HG03565 (cell line): ENCODE measurements around the gene ASF1B.

Experiments used
- ATAC-seq: cut with Tn5 transposase; IDR thresholded peaks from one replicate; pipeline ENCODE4 v1.9.1; 2021; ENCODE audit warnings: mild to moderate bottlenecking, moderate library complexity; ENCODE audit not compliant: unreplicated experiment

Gene ASF1B

DNA sequence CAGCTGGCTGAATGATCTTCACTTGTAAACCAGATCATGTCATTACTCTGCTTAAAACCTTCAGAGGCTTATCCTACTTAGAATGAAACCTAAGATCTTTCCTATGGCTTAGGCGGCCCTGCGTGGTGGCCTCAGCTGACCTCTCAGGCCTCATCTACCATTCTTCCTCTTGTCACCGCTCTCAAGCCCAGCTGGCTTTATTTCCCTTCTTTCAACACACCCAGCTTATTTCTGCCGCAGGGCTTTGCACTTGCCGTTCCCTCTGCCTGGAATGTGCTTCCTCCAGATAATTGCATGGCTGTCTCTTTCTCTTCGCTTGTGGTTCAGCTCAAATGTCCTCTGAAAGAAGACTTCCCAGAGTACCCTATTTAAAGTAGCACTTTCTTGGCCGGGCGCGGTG lies 3.6 kb upstream of the ASF1B start:
- no peak for ATAC-seq

DNA sequence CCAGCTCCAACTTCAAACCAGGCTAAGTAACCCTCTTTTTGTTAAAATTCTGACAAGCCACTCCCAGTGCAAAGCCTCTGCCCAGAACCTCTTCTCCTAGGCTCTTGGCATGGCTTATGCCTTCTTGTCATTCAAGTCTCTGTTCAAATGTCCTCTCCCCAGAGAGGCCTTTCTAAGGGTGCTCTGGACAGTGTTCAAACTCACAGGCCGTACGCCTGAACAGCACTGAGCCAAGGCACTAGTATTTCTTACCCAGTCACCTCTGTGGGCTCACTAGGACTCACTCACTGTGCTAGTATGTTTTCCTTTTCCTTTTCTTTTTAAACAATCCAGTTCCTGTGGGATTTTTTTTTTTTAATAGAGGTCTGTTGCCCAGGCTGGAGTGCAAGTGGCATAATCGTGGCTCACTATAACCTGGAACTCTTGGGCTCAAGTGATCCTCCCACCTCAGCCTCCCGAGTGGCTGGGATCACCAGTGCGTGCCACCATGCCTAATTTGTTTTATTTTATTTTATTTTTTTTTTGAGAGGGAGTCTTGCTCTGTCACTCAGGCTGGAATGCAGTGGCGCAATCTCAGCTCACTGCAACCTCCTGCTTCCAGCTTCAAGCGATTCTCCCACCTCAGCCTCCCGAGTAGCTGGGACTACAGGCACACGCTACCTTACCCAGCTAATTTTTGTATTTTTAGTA lies 2.3 kb upstream of the ASF1B start:
- no peak for ATAC-seq

DNA sequence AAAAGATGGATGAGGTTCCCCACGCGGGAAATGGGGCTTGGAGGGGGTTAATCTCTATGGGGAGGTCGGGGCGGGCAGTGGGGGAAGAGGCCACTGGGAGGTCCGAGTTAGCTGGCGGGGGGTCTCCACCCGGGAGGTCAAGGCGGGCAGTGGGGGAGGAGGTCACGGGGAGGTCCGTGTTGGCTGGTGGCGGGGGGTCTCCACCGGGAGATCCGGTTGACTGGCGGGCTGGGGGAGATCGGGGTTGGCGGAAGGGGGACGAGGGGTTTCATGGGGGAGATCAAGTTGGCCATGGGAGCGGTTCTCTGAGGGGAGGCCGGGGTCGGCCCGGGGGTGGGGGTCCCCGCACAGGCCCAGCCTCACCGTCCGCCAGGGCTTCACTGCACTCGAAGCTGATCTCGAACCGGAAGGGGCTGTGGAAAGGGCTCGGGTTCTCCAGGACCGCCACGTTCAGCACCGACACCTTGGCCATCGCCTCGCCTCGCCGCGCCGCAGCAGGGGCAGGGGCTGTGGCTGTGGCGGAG lies 342 bp downstream of the ASF1B start:
- no peak for ATAC-seq

DNA sequence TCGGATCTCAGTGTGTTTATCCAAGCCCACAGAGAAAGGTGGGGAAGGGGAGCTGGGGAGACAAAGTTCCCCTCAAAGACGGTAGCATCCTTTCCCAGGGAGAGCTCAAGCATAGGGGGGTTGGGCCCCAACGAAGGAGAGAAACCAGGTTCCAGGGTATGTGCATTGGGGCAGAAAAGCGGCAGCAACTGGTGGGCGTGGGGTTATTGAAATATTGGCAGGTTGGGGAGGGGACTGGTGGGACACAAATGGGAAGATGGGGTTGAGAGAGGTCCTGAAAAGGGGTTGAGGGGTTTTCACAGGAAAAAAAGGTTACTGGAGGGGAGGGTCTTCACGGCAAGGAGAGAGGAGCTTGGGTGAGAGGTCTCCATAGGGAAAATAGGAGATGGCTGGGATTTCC lies 1.0 kb downstream of the ASF1B start:
- no peak for ATAC-seq

DNA sequence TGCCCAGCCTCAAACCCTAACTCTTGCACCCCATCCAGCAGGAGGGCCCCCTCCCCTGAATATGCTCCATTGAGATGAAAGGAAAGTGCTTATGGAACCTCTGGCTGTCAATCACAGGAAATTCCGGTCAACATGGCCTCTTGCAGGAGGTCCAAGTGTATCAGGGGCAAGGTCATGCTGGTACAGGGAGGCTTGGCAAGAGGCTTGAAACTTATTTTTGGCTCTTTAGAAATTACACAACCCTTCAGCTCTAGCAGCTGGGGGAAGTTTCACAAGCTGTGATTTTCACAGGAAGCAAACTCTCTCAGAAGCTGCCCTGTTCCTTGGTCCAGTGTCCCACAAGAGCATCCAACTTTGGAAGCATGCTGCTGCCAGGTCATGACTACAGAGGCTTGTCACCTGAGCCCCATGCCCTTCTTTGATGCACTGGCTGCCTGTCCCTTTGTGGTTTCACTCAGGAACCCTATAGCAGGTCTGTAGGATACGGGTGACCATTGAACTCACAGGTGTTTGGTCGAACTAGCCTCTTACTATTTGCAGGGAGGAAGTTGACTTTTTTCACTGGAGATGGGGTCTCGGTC lies 8.4 kb downstream of the ASF1B start:
- ATAC-seq, result no peak

DNA sequence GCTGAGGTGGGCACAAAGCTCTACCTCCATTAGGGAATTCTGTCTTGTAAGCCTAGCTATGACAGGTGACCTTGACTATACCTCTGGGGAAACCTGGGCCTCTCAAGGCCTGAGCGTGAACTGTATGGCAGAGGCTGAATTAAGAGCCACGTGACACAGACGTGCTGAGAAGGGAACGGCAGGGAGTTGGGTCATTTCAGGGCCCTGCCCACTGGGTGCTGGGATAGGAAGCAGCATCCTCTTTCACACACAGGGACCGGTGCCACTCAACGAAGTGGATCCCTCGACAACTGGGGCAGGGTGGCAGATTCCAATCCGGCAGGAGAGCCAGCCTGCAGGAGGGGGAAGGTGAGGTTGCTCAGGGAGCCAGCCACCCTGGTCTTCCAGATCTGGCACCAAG lies 9.2 kb downstream of the ASF1B start:
- no peak for ATAC-seq

DNA sequence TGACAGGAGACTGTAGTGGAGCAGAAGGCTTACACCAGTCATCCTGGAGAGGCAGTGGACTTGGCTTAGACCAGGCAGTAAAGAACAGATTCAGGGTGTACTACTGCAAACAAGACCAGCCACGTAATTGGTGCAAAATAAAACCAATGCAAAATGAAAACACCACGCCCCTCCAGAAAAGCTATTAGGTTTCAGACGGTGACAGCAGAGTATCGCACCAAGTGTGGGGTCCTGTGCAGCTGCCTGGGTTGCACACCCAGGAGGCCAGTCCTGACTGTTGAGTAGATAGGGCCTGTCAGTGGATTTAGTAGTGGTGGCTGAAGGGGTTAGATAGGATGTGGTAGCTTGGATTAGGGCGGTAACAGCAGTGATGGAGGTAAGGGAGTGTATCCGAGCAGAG lies 13.5 kb downstream of the ASF1B start:
- no peak for ATAC-seq

DNA sequence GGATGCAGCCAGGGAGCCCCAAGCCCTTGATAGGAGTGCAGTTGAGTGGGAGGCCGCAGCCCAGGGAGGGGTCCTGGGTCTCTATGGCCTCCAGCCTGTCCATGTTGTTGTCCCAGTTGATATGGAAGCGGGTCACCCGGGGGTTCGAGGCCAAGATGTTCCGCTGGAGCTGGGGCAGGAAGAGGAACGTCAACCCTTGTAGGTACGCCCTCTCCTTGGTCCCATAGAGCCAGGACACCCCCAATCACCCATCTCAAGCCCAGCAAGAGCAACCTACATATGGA lies 15.9 kb downstream of the ASF1B start:
- ATAC-seq, result no peak

DNA sequence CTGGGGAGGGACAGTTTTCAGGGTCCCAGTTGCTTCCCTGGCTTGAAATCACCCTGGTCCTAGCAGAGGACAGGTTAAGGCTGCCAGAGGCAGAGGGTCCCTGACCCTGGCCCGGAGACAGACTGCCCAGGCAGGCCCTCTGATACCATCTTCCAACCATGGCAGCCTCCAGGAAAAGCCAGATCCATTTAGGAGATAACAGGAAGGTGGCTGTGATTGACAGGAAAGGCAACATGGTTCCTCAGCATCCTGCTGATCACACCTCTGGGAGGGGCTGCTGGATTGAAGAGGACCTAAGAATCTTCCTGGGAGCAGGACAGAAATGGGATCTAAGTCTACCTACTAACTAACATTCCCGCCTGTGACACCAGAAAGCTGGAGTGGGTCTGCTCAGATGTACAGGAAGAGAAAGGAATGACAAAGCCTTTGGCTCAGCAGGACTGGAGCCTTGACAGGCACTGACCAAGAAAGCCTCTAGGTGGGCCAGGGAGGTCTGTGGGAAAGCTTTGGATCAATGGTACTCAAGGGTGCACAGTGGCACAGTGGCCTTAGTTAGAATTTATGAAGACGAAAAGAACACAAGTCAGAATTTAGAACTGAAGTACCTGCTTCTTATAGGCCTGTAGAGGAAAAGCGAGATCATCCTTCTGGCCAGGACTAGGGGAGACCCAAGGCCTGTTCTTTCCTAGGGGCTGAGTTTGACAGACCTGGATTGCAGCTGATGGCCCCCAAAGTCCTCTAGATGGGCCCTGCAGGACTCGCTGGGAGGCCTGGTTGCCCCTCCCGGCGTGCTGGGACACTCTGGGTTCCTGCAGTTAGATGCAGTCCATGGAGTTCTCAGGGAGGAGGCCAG lies 16.5 kb downstream of the ASF1B start:
- ATAC-seq, result no peak

DNA sequence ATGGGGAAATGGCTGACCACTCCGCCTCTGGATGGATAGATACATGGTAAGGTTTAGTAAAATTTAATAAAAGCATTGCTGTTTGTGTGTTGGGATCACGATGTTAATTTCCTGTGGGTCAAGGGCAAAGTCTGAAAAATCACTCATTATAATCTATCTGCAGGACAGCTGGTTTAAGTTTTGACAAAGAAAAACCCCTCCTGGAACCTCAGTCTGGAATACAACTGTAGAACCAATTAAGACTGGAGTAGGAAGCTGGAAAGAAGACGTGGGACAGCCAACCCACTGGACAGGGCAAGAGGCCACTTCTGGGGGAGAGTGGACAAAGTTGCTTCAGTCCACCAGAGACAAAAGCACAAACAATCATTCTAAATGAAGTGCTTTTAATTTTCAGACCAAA lies 17.2 kb downstream of the ASF1B start:
- ATAC-seq, result no peak

DNA sequence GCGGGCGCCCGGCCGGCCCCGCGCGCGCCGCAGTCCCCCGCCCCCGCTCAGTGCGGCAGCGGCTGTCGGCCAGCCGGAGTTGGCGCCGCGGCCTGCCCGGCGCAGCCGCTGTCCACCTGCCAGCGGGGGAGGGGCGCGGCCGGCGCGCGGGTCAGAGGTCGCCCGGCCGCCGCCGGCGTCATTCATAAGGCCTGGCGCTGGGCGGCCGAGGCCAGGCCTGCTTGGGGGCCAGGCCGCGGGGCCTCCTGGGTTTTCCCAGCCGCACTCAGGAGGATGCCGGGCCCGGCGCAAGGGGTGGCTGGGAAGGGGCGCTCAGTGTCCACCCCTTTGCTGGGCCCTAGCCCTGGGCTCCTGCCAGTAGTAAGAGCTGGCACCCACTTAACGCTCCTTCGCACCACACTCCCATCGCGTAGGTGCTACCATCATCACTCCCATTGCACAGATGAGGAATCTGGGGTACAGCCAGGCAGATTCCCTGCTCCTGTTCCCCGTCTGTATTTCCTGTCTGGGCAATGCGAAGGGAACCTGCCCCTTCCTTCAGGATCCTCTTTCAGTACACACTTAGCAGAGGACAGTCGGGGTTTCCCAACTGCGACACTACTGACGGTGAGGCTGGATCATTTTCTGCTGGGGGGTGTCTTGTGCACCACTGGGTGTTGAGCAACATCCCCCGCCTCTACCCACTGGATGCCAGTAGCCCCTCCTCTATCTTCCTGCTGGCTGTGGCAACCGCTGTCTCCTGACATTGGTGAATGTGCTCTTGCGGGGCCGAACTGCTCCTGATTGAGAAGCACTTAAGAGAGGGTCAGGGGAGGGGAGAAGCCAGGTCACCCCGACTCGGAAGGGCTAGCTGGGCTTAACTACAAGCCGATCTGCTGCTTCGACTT lies 18.0 kb downstream of the ASF1B start:
- peak; percentile 28 for ATAC-seq

DNA sequence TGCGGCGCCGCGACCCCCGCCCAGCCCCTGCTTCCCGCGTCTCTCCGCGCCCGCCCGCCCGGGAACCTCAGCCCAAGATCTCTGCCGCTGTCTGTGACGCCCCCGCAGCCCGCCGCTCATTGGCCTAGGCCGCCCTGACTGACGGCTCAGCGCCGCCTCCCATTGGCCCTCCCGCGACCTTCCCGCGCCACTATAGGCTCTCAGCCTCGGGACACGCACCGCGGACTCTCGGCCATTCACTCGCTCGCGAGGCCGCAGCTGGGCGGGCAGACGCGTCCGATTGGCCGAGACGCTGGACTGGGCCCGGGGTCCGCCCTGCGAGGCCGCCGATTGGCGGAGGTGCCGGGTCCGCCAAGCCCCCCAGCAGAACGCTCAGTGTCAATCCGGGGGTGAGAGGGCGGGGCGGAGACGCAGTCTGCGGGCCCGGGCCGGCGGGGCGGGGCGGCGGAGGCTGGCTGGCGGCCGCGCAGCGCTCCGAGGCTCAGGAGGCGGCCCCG lies 18.7 kb downstream of the ASF1B start, which contains the start of gene PRKACA:
Gene PRKACA (minus strand): TSS at position 95 of the 497 bp plus-strand sequence. CDS start 215 bp downstream, outside the sequence.
- peak; percentile 85 for ATAC-seq

DNA sequence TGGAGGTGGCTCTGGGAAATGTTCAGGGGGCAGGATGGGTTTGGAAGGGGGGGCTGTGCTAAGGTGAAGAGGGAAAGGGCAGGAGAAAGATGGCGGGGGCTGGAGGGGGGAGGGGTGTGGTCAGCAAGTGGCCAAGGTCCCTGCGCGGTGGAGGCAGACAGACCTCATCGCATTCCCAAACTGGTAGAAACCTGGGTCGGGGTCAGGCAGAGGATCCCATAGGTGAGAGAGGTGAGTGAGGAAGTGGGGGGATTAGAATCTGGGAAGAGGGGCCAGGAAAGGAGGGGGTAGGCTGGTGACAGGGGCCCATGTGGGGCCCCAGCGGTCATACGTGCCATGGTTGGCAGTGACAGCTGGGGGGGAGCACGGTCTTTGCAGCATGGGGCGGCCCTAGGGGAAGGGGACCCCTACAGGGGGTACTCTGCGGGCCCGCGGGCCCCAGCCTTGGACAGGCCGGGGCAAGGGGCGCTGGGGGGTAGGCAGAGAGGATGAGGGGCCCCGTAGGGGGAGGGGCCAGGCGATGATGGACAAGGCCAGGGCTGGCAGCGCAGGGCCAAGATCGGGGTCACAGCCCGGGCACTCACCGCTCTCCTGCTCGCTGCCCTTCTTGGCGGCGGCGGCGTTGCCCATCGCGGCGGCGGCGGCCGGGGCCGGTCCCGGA lies 19.3 kb downstream of the ASF1B start:
- peak; percentile 1 for ATAC-seq

DNA sequence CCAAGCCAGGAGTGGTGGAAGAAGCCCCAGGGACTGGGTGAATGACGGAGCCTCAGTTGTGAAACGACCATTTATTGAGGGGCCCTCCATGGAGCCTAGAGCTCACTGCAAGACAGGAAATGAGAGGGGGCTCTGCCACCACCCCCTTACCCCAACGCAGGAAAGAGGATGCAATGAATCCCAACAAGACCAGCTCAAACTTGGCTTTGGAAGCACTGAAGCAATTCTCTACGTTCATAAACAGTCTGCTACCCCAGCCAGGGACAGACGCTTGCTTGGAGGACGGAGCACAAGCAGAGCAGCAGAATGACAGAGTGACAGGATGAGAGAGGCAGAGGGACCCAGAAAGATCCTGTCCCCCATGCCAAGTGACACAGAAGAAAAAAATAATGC lies 19.9 kb downstream of the ASF1B start:
- no peak for ATAC-seq

DNA sequence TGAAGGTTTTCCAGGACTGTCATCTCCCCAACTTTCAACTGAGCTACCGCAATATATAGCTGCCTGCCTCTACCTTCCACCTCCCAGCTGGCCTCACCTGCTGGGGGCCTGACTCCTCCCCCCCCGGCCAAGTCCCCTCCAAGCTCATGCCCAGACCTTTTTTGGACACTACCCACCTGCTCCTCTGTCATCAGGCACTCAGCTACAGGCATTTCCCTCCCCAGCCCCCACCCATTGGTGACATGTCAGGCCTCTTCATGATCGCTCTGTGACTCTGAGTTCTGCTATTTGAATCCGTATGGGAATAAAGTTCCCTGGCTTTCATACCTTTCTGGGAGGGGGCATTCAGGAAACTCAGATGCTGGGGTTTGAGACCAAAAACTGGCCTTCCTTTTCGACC lies 20.6 kb downstream of the ASF1B start:
- no peak for ATAC-seq

DNA sequence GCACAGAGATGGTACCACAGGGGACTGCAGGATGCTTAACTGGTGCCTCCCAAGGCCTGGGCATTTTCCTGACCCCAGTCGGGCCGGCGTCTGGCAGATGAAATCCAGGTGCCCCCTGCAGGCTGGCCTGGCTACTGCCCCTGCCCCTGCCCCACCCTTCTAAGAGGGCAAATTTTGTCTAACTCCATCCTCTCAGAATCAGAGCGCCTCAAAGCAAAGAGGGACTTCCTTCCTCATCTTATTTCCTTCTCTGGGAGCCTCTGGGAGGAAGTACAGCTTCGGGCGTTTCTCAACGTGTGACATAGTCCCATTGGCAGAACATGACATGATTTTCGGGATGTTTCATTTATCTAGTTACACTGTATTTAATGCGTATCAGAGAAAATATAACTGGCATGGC lies 21.5 kb downstream of the ASF1B start:
- ATAC-seq, result no peak

DNA sequence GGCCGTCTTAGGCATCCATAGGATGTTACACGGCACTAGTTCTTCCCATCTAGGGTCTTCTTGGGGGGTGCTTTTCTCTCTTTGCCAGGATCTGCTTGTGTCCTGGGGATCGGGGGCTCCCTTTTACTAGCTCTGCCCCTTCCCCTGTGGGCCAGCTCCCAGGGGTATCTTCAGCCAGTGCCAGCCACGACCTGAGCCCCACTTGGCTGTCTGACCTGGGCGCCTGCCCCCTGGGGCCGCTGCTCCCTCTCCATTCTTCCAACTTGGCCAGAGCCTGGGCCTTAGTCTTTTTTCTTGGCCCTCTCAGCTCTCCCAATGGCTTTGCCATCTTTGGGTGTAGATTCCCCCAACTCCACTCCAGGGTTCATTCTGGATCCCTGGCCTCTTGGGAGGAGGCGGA lies 21.9 kb downstream of the ASF1B start:
- no peak for ATAC-seq

DNA sequence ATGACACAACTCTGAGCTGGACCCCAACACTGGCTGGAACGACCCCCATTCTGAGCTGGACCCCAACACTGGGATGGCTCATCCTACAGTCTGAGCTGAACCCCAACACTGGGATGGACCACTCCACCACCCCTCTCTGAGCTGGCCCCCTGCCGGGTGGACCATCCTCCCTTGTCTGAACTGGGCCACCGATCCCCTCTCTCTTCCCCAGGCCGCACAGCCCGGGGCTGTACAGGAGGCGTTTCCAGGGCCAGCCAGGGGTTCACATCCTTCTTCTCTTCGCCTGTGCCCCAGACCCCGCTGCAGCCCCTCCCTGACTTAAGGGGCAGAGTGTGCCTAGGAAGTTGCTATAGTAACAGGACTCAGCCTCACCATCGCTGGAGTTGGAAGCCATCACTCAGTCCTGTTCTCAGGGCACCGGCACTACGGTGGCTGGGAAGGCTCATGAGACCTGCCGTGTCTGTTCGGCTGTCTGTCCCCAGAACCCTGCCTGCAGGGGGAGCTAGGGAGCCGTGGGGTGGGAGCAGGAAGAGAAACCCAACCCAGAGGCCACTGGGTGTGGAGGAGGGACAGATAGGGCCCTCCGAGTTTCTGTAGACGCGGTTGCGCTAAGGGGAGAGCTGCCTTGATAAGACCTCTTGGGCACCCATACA lies 22.5 kb downstream of the ASF1B start:
- ATAC-seq, result no peak

DNA sequence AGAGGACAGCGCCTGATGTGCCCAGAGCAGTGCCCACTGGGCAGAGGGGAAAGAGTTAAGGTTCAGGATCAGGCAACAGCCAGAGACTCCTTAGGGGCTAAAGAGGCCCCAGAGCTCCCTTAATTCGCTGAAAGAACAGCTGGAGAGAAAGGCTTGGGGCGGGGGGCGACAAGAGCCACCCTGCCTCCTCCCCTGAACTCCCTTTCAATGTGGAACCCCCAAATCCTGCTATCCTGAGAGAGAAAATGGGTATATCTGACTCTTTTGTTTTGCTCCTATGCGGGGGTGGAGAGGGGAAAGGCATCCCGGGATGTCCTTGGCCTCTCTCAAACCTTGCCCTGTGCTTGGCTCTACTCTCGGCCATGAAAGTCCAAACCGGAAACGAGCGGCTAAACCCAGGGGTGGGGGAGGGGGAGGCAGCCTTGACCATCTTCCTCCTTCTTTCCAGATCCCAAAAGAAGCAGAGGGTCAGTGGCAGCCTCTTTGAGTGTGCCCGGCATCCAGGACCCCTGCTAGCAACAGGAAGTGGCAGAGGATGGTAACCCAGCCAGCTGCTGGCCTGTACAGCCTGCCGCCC lies 23.5 kb downstream of the ASF1B start:
- ATAC-seq, result no peak
